Transverse colon (tissue), 4 donors: ENCODE results near the gene MT1HL1.

Experiments
- CTCF ChIP-seq, 5 experiments: fragments of 200-600 bp in 3 of 5; fragments of 450-650 bp in 2 of 5; sonication (generic) in 3 of 5; IDR thresholded peaks; 1 replicate in 2 of 5; 2 replicates in 3 of 5; pipeline ENCODE4 v1.5.1; 2016 to 2017; ENCODE audit warnings: antibody characterized with exemption in 5 of 5, inconsistent platforms in 3 of 5, mild to moderate bottlenecking in 2 of 5, moderate library complexity in 1 of 5
- EP300 ChIP-seq: sonication (generic); formaldehyde crosslinking; IDR thresholded peaks from one replicate; pipeline ENCODE4 v1.6.1; 2017; ENCODE audit warnings: antibody characterized with exemption, low read depth
- POLR2A ChIP-seq: fragments of 450-650 bp; IDR thresholded peaks from one replicate; pipeline ENCODE4 v1.6.1; 2016; ENCODE audit warnings: antibody characterized with exemption, mild to moderate bottlenecking, moderate library complexity
- POLR2AphosphoS5 ChIP-seq, 3 donors: sonication (generic); formaldehyde crosslinking; IDR thresholded peaks; one replicate each; pipeline ENCODE4 v1.6.1; 2016; ENCODE audit warnings: antibody characterized with exemption in 3 of 3

- TF ChIP-seq CTCF (IDR thresholded peaks at IDR 0.05) (no peak), POLR2AphosphoS5 (IDR thresholded peaks at IDR 0.05) (no peak), POLR2A (no peak), EP300 (no peak)
Measured at GRCh38 chr1:237029850-237030535, 25.8 kb upstream of the MT1HL1 start.
